Stimulated activated CD8-positive, alpha-beta memory T cell treated with anti-CD3 and anti-CD28 coated beads, Interleukin-15, amount 100 ng/mL, for 4 hours (primary cell): ENCODE data around the gene SLC35G2.
"Not testable (repeated sequence)": the region's sequence is repeated elsewhere in the genome, so short reads cannot be mapped to it uniquely, and the experiment has no call there.

Experiments
- DNase-seq, 2 donors: peaks; one replicate each; pipeline ENCODE4 v3.0.0-alpha.2; 2020; ENCODE audit warnings: low read depth in 2 of 2

SLC35G2 gene

GRCh38 chr3:136885357-136886213 lies 66.7 kb downstream of the SLC35G2 start:
- DNase-seq, result no peak

GRCh38 chr3:136889947-136890346 lies 71.0 kb downstream of the SLC35G2 start:
- no peak for DNase-seq

- DNase-seq, result no peak
Measured at GRCh38 chr3:136891934-136892855, 73.3 kb downstream of the SLC35G2 start.

- no peak for DNase-seq
Measured at GRCh38 chr3:136893848-136894443, 75.0 kb downstream of the SLC35G2 start.

- not testable (repeated sequence) for DNase-seq
Measured at GRCh38 chr3:136897171-136897570, 78.2 kb downstream of the SLC35G2 start.

GRCh38 chr3:136898549-136898948 lies 79.6 kb downstream of the SLC35G2 start:
- DNase-seq, result no peak

GRCh38 chr3:136898954-136899353 lies 80.0 kb downstream of the SLC35G2 start:
- no peak for DNase-seq

GRCh38 chr3:136899622-136900158 lies 80.8 kb downstream of the SLC35G2 start:
- no peak for DNase-seq

GRCh38 chr3:136900694-136901093 lies 81.8 kb downstream of the SLC35G2 start:
- DNase-seq, result not testable (repeated sequence)

GRCh38 chr3:136901391-136901790 lies 82.5 kb downstream of the SLC35G2 start:
- no peak for DNase-seq

- not testable (repeated sequence) for DNase-seq
Measured at GRCh38 chr3:136902530-136902929, 83.6 kb downstream of the SLC35G2 start.

GRCh38 chr3:136903899-136904298 lies 85.0 kb downstream of the SLC35G2 start:
- no peak for DNase-seq

GRCh38 chr3:136904746-136905145 lies 85.8 kb downstream of the SLC35G2 start:
- DNase-seq, result no peak
